Upper lobe of left lung (tissue), 4 donors: ENCODE measurements around the gene EPN1.

Experiments
- CTCF ChIP-seq, 6 experiments: fragments of 450-650 bp in 4 of 6; fragments of 200-600 bp in 2 of 6; sonication (generic) in 2 of 6; IDR thresholded peaks; one replicate each; pipeline ENCODE4 v1.5.1; 2016 to 2019; ENCODE audit warnings: antibody characterized with exemption in 6 of 6
- EP300 ChIP-seq, 4 donors: sonication (generic); formaldehyde crosslinking; IDR thresholded peaks; one replicate each; pipeline ENCODE4 v1.5.1; 2017; ENCODE audit warnings: antibody characterized with exemption in 4 of 4, control low read depth in 2 of 4
- POLR2A ChIP-seq, 4 donors: fragments of 450-650 bp; IDR thresholded peaks; one replicate each; pipeline ENCODE4 v1.5.1; 2016 to 2017; ENCODE audit warnings: antibody characterized with exemption in 4 of 4, mild to moderate bottlenecking in 2 of 4
- POLR2AphosphoS5 ChIP-seq, 2 donors: sonication (generic); formaldehyde crosslinking; IDR thresholded peaks; one replicate each; pipeline ENCODE4 v1.5.1; 2017; ENCODE audit warnings: antibody characterized with exemption in 2 of 2

- TF ChIP-seq POLR2AphosphoS5 (IDR thresholded peaks at IDR 0.05) (no peak), CTCF (IDR thresholded peaks at IDR 0.05) (no peak), POLR2A (IDR thresholded peaks at IDR 0.05) (no peak), EP300 (IDR thresholded peaks at IDR 0.05) (no peak)
Observed at GRCh38 chr19:55678121-55678671, 3.2 kb downstream of the EPN1 start.
